Measurements from ENCODE around the gene ZW10.
"Not testable (repeated sequence)": the region's sequence is repeated elsewhere in the genome, so short reads cannot be mapped to it uniquely, and the experiment has no call there.

The ZW10 gene

GRCh38 chr11:113721462-113722066 is 51.9 kb downstream of the ZW10 start:
- DNase-seq (ENCODE audit: extremely low spot score), result no peak
- ChIA-PET CTCF (no interaction called here), POLR2A (no interaction called here)
- TF ChIP-seq SUZ12 (IDR thresholded peaks at IDR 0.05), result no peak
- TF ChIP-seq HDGF (IDR thresholded peaks at IDR 0.05; ENCODE audit: borderline replicate concordance), result no peak
- TF ChIP-seq NFRKB (IDR thresholded peaks at IDR 0.05), result no peak
- TF ChIP-seq ELF4 (IDR thresholded peaks at IDR 0.05), result no peak
- no peak for TF ChIP-seq FOXK2 (IDR thresholded peaks at IDR 0.05)
- TF ChIP-seq TARDBP (IDR thresholded peaks at IDR 0.05), result no peak
- no peak for TF ChIP-seq FOXA1 (IDR thresholded peaks at IDR 0.05)
- TF ChIP-seq CTBP1 (IDR thresholded peaks at IDR 0.05; ENCODE audit: borderline replicate concordance), result no peak
- TF ChIP-seq L3MBTL2 (conservative IDR thresholded peaks at IDR 0.05), result no peak
- no peak for TF ChIP-seq LEF1 (IDR thresholded peaks at IDR 0.05; ENCODE audit: borderline replicate concordance)
- TF ChIP-seq BHLHE40 (IDR thresholded peaks at IDR 0.05; ENCODE audit: borderline replicate concordance), result no peak
- no peak for TF ChIP-seq FOXM1 (IDR thresholded peaks at IDR 0.05; ENCODE audit: borderline replicate concordance)
- TF ChIP-seq SP1 (IDR thresholded peaks at IDR 0.05), result no peak
- TF ChIP-seq, protein P1, sequence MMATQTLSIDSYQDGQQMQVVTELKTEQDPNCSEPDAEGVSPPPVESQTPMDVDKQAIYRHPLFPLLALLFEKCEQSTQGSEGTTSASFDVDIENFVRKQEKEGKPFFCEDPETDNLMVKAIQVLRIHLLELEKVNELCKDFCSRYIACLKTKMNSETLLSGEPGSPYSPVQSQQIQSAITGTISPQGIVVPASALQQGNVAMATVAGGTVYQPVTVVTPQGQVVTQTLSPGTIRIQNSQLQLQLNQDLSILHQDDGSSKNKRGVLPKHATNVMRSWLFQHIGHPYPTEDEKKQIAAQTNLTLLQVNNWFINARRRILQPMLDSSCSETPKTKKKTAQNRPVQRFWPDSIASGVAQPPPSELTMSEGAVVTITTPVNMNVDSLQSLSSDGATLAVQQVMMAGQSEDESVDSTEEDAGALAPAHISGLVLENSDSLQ (IDR thresholded peaks at IDR 0.05), result no peak
- TF ChIP-seq ZNF384 (IDR thresholded peaks at IDR 0.05), result no peak
- TF ChIP-seq ARNT (IDR thresholded peaks at IDR 0.05), result no peak

DNA sequence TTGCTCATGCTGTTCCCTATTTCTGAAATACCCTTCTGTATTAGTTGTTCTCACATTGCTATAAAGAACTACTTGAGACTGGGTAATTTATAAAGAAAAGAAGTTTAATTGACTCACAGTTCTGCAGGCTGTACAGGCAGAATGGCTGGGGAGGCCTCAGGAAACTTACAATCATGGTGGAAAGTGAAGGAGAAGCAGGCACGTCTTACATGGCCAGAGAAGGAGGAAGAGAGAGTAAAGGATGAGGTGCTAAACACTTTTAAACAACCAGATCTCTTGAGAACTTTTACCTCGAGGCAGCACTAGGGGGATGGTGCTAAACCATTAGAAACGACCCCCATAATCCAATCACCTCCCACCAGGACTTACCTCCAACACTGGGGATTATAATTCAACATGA is 53.0 kb downstream of the ZW10 start:
- DNase-seq (ENCODE audit: extremely low spot score); CTCF ChIA-PET; POLR2A ChIA-PET: not testable (repeated sequence)

DNA sequence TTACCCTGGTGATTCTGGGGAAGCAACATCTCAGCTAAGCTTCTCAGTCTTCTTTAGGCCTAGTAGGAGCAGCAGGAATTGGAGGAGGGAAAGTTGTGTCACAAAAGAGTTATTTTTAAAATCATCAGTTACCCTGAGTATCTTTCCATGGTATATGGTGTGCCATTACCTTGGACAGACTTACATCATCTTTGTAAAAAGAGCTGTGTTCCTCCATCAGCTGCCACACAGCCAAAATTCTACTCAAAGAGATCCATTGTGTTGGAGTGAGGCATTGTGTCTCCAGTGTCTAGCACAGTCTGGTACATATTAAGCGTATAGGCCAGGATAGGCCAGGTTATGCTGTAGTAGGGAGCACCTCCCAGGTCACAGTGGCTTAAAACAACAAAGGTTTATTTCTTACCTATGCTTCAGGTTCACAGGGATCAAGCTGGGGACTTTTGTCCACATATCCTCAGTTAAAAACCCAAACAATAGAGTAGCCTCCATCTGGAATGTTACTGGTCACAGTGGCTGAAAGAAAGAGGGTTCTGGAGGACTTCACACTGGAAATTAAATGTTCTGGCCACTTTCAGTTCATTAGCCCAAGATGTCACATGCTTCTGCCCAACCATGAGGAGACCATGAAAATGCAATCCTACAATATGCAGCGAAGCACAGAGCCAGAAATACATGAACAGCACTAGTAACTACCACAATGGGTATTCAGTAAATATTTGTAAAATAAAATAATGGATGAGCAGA is 57.4 kb downstream of the ZW10 start:
- POLR2A ChIA-PET, result no interaction called here
- CTCF ChIA-PET, result no interaction called here
- TF ChIP-seq SP1 (IDR thresholded peaks at IDR 0.05), result no peak
- TF ChIP-seq LEF1 (IDR thresholded peaks at IDR 0.05; ENCODE audit: borderline replicate concordance), result no peak
- TF ChIP-seq BHLHE40 (IDR thresholded peaks at IDR 0.05; ENCODE audit: borderline replicate concordance), result no peak
- no peak for TF ChIP-seq HDGF (IDR thresholded peaks at IDR 0.05; ENCODE audit: borderline replicate concordance)
- TF ChIP-seq CTBP1 (IDR thresholded peaks at IDR 0.05; ENCODE audit: borderline replicate concordance), result no peak
- no peak for TF ChIP-seq ELF4 (IDR thresholded peaks at IDR 0.05)
- TF ChIP-seq SUZ12 (IDR thresholded peaks at IDR 0.05), result no peak
- no peak for TF ChIP-seq ZNF384 (IDR thresholded peaks at IDR 0.05)
- TF ChIP-seq NFRKB (IDR thresholded peaks at IDR 0.05), result no peak
- TF ChIP-seq L3MBTL2 (conservative IDR thresholded peaks at IDR 0.05), result no peak
- DNase-seq (ENCODE audit: extremely low spot score), result no peak

GRCh38 chr11:113715273-113715672 is 58.2 kb downstream of the ZW10 start:
- TF ChIP-seq FOXA1 (IDR thresholded peaks at IDR 0.05), result no peak
- no peak for TF ChIP-seq LEF1 (IDR thresholded peaks at IDR 0.05; ENCODE audit: borderline replicate concordance)
- no peak for TF ChIP-seq ZNF384 (IDR thresholded peaks at IDR 0.05)
- TF ChIP-seq CTBP1 (IDR thresholded peaks at IDR 0.05; ENCODE audit: borderline replicate concordance), result no peak
- TF ChIP-seq SUZ12 (IDR thresholded peaks at IDR 0.05), result no peak
- TF ChIP-seq NFRKB (IDR thresholded peaks at IDR 0.05), result no peak
- TF ChIP-seq, protein P1 (IDR thresholded peaks at IDR 0.05), result no peak
- no peak for TF ChIP-seq ELF4 (IDR thresholded peaks at IDR 0.05)
- no peak for TF ChIP-seq HDGF (IDR thresholded peaks at IDR 0.05; ENCODE audit: borderline replicate concordance)
- TF ChIP-seq TARDBP (IDR thresholded peaks at IDR 0.05), result no peak
- TF ChIP-seq L3MBTL2 (conservative IDR thresholded peaks at IDR 0.05), result no peak
- TF ChIP-seq SP1 (IDR thresholded peaks at IDR 0.05), result no peak
- TF ChIP-seq ARNT (IDR thresholded peaks at IDR 0.05), result no peak
- TF ChIP-seq FOXK2 (IDR thresholded peaks at IDR 0.05), result no peak
- no peak for TF ChIP-seq FOXM1 (IDR thresholded peaks at IDR 0.05; ENCODE audit: borderline replicate concordance)
- ChIA-PET CTCF (no interaction called here), POLR2A (no interaction called here)
- DNase-seq (ENCODE audit: extremely low spot score), result no peak

- TF ChIP-seq ZNF384 (IDR thresholded peaks at IDR 0.05) (no peak), SP1 (IDR thresholded peaks at IDR 0.05) (no peak), FOXM1 (IDR thresholded peaks at IDR 0.05; ENCODE audit: borderline replicate concordance) (no peak), SUZ12 (IDR thresholded peaks at IDR 0.05) (no peak), CTBP1 (IDR thresholded peaks at IDR 0.05; ENCODE audit: borderline replicate concordance) (no peak), BHLHE40 (IDR thresholded peaks at IDR 0.05; ENCODE audit: borderline replicate concordance) (no peak), ARNT (IDR thresholded peaks at IDR 0.05) (no peak), FOXA1 (IDR thresholded peaks at IDR 0.05) (no peak), LEF1 (IDR thresholded peaks at IDR 0.05; ENCODE audit: borderline replicate concordance) (no peak), NFRKB (IDR thresholded peaks at IDR 0.05) (no peak), L3MBTL2 (conservative IDR thresholded peaks at IDR 0.05) (no peak), FOXK2 (IDR thresholded peaks at IDR 0.05) (no peak), TARDBP (IDR thresholded peaks at IDR 0.05) (no peak), HDGF (IDR thresholded peaks at IDR 0.05; ENCODE audit: borderline replicate concordance) (no peak), ELF4 (IDR thresholded peaks at IDR 0.05) (no peak)
- TF ChIP-seq, protein P1 (IDR thresholded peaks at IDR 0.05), result no peak
- ChIA-PET POLR2A (no interaction called here), CTCF (no interaction called here)
- no peak for DNase-seq (ENCODE audit: extremely low spot score)
Observed at GRCh38 chr11:113710989-113711388, 62.5 kb downstream of the ZW10 start.
